DMS53 treated with DMSO at 0.1 percent for 48 hours (cell line): ENCODE measurements around the gene PARK7.
"Not testable (repeated sequence)": the region's sequence is repeated elsewhere in the genome, so short reads cannot be mapped to it uniquely, and the experiment has no call there.

Source experiments
- DNase-seq: peaks from one replicate; lab custom pipeline; 2025; ENCODE audit not compliant: unreplicated experiment; lab: John Stamatoyannopoulos, UW

Gene PARK7

GRCh38 chr1:7942214-7942921 is 19.1 kb upstream of the PARK7 start:
- DNase-seq = no peak

GRCh38 chr1:7943251-7943650 is 18.3 kb upstream of the PARK7 start:
- no peak for DNase-seq

- DNase-seq = no peak
These were observed 12.6 kb upstream of the PARK7 start for GRCh38 chr1:7948960-7949359.

GRCh38 chr1:7952791-7953190 is 8.7 kb upstream of the PARK7 start:
- not testable (repeated sequence) for DNase-seq

- peak; percentile 90 for DNase-seq
These were observed 7.5 kb upstream of the PARK7 start for GRCh38 chr1:7953850-7954609.

GRCh38 chr1:7954683-7955082 is 6.8 kb upstream of the PARK7 start:
- peak; percentile 48 for DNase-seq

GRCh38 chr1:7956218-7957032 is 5.1 kb upstream of the PARK7 start:
- DNase-seq = no peak

GRCh38 chr1:7960165-7960564 is 1.3 kb upstream of the PARK7 start:
- no peak for DNase-seq

- DNase-seq = no peak
These were observed 670 bp upstream of the PARK7 start for GRCh38 chr1:7960867-7961215.

GRCh38 chr1:7962014-7962335 is 464 bp downstream of the PARK7 start:
- no peak for DNase-seq

GRCh38 chr1:7962636-7963377 is 1.3 kb downstream of the PARK7 start:
- DNase-seq = no peak

- not testable (repeated sequence) for DNase-seq
These were observed 1.8 kb downstream of the PARK7 start for GRCh38 chr1:7963378-7963730.

GRCh38 chr1:7963841-7964240 is 2.3 kb downstream of the PARK7 start:
- not testable (repeated sequence) for DNase-seq

GRCh38 chr1:7964476-7964875 is 3.0 kb downstream of the PARK7 start:
- no peak for DNase-seq

GRCh38 chr1:7967196-7967595 is 5.7 kb downstream of the PARK7 start:
- no peak for DNase-seq

GRCh38 chr1:7967651-7968050 is 6.1 kb downstream of the PARK7 start:
- DNase-seq = no peak

- DNase-seq = no peak
These were observed 8.7 kb downstream of the PARK7 start for GRCh38 chr1:7970246-7970645.

GRCh38 chr1:7971024-7971423 is 9.5 kb downstream of the PARK7 start:
- DNase-seq = no peak

GRCh38 chr1:7972285-7972684 is 10.8 kb downstream of the PARK7 start:
- DNase-seq = no peak

- DNase-seq = no peak
These were observed 11.6 kb downstream of the PARK7 start for GRCh38 chr1:7973086-7973485.

GRCh38 chr1:7975212-7975865 is 13.8 kb downstream of the PARK7 start:
- DNase-seq = peak; percentile 80
